Panc1 (cell line): ENCODE results near the gene USP11. TPM values are rescaled to one million over a fixed set of nuclear protein-coding genes. Genes with fewer than 3 reads are reported as not detected.

Experiments
- ATAC-seq: fragments of 200-7000 bp; cut with Tn5 transposase; 2 replicates; pipeline ENCODE4 v1.9.1; 2020; ENCODE audit warnings: mild to moderate bottlenecking, moderate library complexity
- BruUV-seq: library from RNA; stranded (reverse); fragments of 400-500 nt; replicated peaks from 2 replicates; lab custom pipeline; 2021; lab: Mats Ljungman, UMichigan
- CTCF ChIA-PET: fragments of 300-600 bp; sonication (Branson Sonifier 250); formaldehyde crosslinking; loops from one replicate; lab custom pipeline; 2022; ENCODE audit warnings: antibody characterized with exemption; lab: Charles Lee
- POLR2A ChIA-PET: fragments of 300-600 bp; sonication (Branson Sonifier 250); formaldehyde crosslinking; loops from one replicate; lab custom pipeline; 2022; ENCODE audit warnings: antibody characterized with exemption; lab: Charles Lee
- DNase-seq: peaks from one replicate; pipeline ENCODE4 v3.0.0-alpha.2; 2010; ENCODE audit warnings: low read depth, low spot score
- H3K27ac ChIP-seq: 2 replicates; pipeline ENCODE4 v1.5.1; 2011; ENCODE audit warnings: mild to moderate bottlenecking, low read length, inconsistent platforms
- H3K27me3 ChIP-seq: fragments of 200-500 bp; sonication (Bioruptor generic); 2 replicates; pipeline ENCODE4 v1.6.0; 2014; ENCODE audit warnings: low read length, inconsistent platforms; ENCODE audit not compliant: control insufficient read depth, insufficient read depth
- H3K36me3 ChIP-seq: fragments of 200-500 bp; sonication (Bioruptor generic); 2 replicates; pipeline ENCODE4 v1.5.1; 2014; ENCODE audit warnings: inconsistent platforms, mild to moderate bottlenecking, low read length, moderate library complexity; ENCODE audit not compliant: control insufficient read depth, insufficient read depth
- H3K4me1 ChIP-seq: 2 replicates; pipeline ENCODE4 v1.5.1; 2011; ENCODE audit warnings: inconsistent platforms, mild to moderate bottlenecking, low read length, moderate library complexity; ENCODE audit not compliant: control insufficient read depth, insufficient read depth
- H3K4me3 ChIP-seq, 2 experiments: 2 replicates each; pipeline ENCODE4 v1.5.1; 2011 to 2012; ENCODE audit warnings: low read depth in 2 of 2, low read length in 2 of 2, mild to moderate bottlenecking in 2 of 2, inconsistent platforms in 1 of 2, moderate library complexity in 1 of 2
- H3K9me3 ChIP-seq: fragments of 200-500 bp; sonication (Bioruptor generic); 2 replicates; pipeline ENCODE4 v1.5.1; 2014; ENCODE audit warnings: low read depth, mild to moderate bottlenecking, inconsistent platforms, low read length, moderate library complexity; ENCODE audit not compliant: control insufficient read depth, insufficient read depth
- POLR2AphosphoS5 ChIP-seq: IDR thresholded peaks from 2 replicates; pipeline ENCODE4 v1.6.1; 2012; ENCODE audit warnings: mild to moderate bottlenecking, low read depth, low read length, moderate library complexity
- REST ChIP-seq, 2 experiments: IDR thresholded peaks; 2 replicates each; pipeline ENCODE4 v1.6.1; 2011 to 2012; ENCODE audit warnings: low read depth in 2 of 2, control low read depth in 1 of 2, low read length in 1 of 2, mild to moderate bottlenecking in 1 of 2, moderate library complexity in 1 of 2; ENCODE audit not compliant: insufficient read depth in 1 of 2
- SIN3A ChIP-seq: IDR thresholded peaks from 2 replicates; pipeline ENCODE4 v1.6.1; 2012; ENCODE audit warnings: low read depth, mild to moderate bottlenecking, low read length, moderate library complexity, borderline replicate concordance; ENCODE audit not compliant: insufficient read depth
- TCF7L2 ChIP-seq: IDR thresholded peaks from 2 replicates; pipeline ENCODE4 v1.6.1; 2011; ENCODE audit warnings: mild to moderate bottlenecking, low read depth, low read length, inconsistent platforms
- in situ Hi-C: cut with HindIII; loops from 2 replicates; pipeline ENCODE4 v1.10.0; 2016; ENCODE audit warnings: low sequenced_read_pairs, low pct_unique_long_range_greater_than_20kb
- intact Hi-C: fragments of 100-400 bp; cut with micrococcal nuclease; formaldehyde crosslinking; loops from one replicate; pipeline ENCODE4 v1.10.0; 2022; ENCODE audit not compliant: unreplicated experiment
- total RNA-seq: library from RNA; stranded (reverse); gene quantifications from one replicate; pipeline ENCODE4 v1.2.1, GENCODE V29; 2021; ENCODE audit not compliant: unreplicated experiment
- TF ChIP-seq, protein P1 (sequence below): fragments of 450-650 bp; IDR thresholded peaks from 2 replicates; pipeline ENCODE4 v1.5.1; 2017; ENCODE audit warnings: mild to moderate bottlenecking

USP11 gene
- total RNA-seq, 1 experiment from 2014 or later = 82.4 TPM

- ChIA-PET POLR2A (no interaction called here), CTCF (no interaction called here)
- peaks cover 14% of the 10 kb centered on the region for H3K36me3 ChIP-seq
- no peaks in the 10 kb centered on the region for H3K27me3 ChIP-seq
- no TSS peak for BruUV-seq
- in situ Hi-C loops (no loop called here), intact Hi-C loops (loop anchor here (10.0 kb wide), 2 partner anchors 187 to 327 kb away; no protein-coding TSS in a partner anchor)
- DNase-seq = no peak
- peak overlapping the region; percentile 68; the same call in 1 of the 2 replicates for H3K27ac ChIP-seq
- no peaks in the 10 kb centered on the region for H3K9me3 ChIP-seq
- no peak overlapping the region for H3K4me3 ChIP-seq
- no peak for ATAC-seq
- TF ChIP-seq REST (IDR thresholded peaks at IDR 0.05; ENCODE audit: insufficient read depth in 1 of 2, low read depth in 2 of 2, low read length in 1 of 2) (no peak), POLR2AphosphoS5 (no peak), TCF7L2 (no peak), SIN3A (no peak)
- TF ChIP-seq, protein P1, sequence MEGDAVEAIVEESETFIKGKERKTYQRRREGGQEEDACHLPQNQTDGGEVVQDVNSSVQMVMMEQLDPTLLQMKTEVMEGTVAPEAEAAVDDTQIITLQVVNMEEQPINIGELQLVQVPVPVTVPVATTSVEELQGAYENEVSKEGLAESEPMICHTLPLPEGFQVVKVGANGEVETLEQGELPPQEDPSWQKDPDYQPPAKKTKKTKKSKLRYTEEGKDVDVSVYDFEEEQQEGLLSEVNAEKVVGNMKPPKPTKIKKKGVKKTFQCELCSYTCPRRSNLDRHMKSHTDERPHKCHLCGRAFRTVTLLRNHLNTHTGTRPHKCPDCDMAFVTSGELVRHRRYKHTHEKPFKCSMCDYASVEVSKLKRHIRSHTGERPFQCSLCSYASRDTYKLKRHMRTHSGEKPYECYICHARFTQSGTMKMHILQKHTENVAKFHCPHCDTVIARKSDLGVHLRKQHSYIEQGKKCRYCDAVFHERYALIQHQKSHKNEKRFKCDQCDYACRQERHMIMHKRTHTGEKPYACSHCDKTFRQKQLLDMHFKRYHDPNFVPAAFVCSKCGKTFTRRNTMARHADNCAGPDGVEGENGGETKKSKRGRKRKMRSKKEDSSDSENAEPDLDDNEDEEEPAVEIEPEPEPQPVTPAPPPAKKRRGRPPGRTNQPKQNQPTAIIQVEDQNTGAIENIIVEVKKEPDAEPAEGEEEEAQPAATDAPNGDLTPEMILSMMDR = no peak
- H3K4me1 ChIP-seq = peaks cover 32% of the 10 kb centered on the region
Measured at GRCh38 chrX:47197526-47197925, 35.3 kb upstream of the USP11 start.

GRCh38 chrX:47198026-47198686 is 34.7 kb upstream of the USP11 start:
- no peaks in the 10 kb centered on the region for H3K9me3 ChIP-seq
- H3K36me3 ChIP-seq = peaks cover 14% of the 10 kb centered on the region
- no peak overlapping the region for H3K27ac ChIP-seq
- no peak for ATAC-seq
- intact Hi-C loops (loop anchor here (10.0 kb wide), 2 partner anchors 187 to 327 kb away; no protein-coding TSS in a partner anchor), in situ Hi-C loops (no loop called here)
- no peak for TF ChIP-seq REST (IDR thresholded peaks at IDR 0.05; ENCODE audit: insufficient read depth in 1 of 2, low read depth in 2 of 2, low read length in 1 of 2)
- BruUV-seq = no TSS peak
- POLR2A ChIA-PET = no interaction called here
- H3K4me1 ChIP-seq = peaks cover 26% of the 10 kb centered on the region
- H3K4me3 ChIP-seq = no peak overlapping the region
- DNase-seq = no peak
- H3K27me3 ChIP-seq = no peaks in the 10 kb centered on the region
- CTCF ChIA-PET = no interaction called here
